ENCODE results near the gene ZNF681. TPM values are rescaled to one million over a fixed set of nuclear protein-coding genes. Genes with fewer than 3 reads are reported as not detected.

The ZNF681 gene
- total RNA-seq, 1 donor from 2014 or later: 1.8 TPM

Other genes with a start within 250 kb of the ZNF681 start
- 6.9 and 7.6 TPM in 2 replicates for gene ZNF675, start 71.7 kb downstream of the ZNF681 start, total RNA-seq
- gene ZNF726, start 156.0 kb upstream of the ZNF681 start, total RNA-seq: 3.1 and 5.9 TPM in 2 replicates